Bone marrow (tissue), 2 donors: ENCODE data around the gene IRF2BP2.

ENCODE experiments used
- DNase-seq, 2 donors: peaks; one replicate each; lab custom pipeline; 2025; lab: John Stamatoyannopoulos, UW

The IRF2BP2 gene

DNA sequence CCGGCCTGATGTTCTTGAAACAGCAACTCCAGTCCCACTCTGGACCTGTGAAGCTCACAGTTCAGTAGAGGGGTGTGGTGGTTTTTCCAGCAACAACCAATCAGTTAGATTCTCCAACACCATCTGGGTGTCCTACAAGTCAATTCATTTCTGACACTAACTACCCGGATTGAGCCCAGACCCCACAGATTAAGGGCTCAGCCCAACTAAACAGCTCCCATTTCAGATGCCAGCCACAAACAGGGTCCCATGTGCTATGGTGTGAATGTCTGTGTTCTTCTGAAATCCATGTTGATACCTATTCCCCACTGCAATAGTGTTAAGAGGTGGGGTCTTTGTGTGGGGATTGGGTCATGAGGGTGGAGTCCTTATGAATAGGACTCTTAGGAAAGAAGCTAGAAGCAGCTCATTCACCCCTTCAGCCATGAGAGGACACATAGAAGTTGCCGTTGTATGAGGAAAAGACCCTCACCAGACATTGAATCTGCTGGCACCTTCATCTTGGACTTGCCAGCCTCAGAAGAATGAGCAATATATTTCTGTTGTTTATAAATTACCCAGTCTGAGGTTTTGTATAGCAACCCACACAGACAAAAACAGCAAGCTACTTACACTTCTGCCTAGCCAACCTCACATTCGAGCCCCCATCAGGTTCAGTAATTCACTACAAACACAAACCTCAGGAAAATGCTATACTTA is 53.6 kb downstream of the IRF2BP2 start:
- no peak for DNase-seq

DNA sequence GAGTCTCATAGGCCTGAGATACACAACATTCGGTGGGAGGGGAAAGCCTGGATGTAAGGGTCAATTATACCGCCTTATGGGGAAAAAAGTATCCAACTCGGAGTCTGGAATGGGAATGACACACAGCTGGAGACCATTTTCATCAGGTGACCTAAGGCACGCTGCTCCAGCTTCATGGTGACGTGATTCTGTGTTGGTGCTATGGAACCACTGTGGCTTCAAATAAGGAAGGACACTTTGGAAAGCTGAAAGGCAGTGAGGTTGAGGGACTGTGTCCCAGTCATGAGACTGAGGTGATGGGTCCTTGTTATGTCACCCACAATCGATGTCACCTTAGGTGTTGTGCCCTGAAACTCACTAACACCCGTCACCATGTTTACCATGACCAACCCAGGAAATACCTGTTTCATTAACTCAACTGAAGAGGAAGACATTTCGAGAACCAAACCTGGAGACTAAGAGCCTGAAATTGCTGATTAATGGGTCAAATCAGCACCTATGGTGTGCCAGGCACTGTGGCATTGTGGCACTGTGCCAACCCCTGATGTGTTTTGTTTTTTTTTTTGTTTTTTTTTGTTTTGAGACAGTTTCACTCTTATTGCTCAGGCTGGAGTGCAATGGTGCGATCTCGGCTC is 54.5 kb downstream of the IRF2BP2 start:
- DNase-seq, result no peak

DNA sequence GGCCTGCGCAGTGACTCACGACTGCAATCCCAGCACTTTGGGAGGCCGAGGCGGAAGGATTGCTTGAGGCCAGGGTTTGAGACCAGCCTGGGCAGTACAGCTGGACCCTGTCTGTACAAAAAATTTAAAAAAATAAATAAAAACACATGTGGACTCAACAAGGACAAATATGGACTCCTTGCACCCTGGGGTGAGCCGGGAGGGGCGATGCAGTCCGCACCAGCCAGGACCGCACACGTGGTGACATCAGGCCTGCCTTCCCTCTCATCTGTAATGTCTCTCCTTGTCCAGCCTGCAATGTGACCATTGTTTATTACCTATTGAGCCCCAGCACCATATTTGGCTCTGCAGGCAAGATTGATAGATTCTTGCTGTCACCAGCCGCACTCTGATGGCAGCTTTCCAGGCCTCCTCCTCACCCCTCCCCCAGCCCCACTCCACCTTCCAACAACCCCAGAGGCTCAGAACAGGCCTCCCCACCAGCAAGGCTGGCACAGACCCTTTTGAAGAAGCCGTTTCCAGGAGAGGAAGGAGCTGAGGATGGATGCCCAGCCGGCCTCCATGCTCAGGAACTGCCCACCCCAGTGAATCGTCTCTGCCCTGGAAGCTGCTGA is 55.2 kb downstream of the IRF2BP2 start:
- no peak for DNase-seq
